GM18519 (cell line): ENCODE results near the gene HOXB5.

Experiments
- ATAC-seq: cut with Tn5 transposase; IDR thresholded peaks from one replicate; pipeline ENCODE4 v1.9.1; 2021; ENCODE audit warnings: mild to moderate bottlenecking, moderate library complexity; ENCODE audit not compliant: unreplicated experiment, low FRiP score

HOXB5 gene

GRCh38 chr17:48630009-48630924 lies 36.7 kb upstream of the HOXB5 start:
- no peak for ATAC-seq

DNA sequence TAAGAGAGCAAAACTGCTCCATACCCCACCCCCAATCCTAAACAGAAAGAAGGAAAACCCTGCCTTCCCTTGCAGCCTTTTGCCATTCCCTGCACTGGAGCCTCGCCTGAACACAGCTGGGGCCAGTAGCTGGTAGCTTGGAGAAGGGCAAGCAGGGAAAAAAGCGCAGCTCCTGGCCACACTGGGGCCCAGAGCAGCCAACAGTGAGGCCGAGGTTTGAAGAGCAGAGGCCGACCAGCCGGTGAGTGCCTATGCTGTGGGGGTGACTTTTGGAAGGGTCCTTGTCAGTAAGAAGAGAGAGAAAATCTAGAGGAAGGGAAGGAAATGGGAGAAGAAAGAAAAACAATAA lies 35.8 kb upstream of the HOXB5 start:
- ATAC-seq: no peak

DNA sequence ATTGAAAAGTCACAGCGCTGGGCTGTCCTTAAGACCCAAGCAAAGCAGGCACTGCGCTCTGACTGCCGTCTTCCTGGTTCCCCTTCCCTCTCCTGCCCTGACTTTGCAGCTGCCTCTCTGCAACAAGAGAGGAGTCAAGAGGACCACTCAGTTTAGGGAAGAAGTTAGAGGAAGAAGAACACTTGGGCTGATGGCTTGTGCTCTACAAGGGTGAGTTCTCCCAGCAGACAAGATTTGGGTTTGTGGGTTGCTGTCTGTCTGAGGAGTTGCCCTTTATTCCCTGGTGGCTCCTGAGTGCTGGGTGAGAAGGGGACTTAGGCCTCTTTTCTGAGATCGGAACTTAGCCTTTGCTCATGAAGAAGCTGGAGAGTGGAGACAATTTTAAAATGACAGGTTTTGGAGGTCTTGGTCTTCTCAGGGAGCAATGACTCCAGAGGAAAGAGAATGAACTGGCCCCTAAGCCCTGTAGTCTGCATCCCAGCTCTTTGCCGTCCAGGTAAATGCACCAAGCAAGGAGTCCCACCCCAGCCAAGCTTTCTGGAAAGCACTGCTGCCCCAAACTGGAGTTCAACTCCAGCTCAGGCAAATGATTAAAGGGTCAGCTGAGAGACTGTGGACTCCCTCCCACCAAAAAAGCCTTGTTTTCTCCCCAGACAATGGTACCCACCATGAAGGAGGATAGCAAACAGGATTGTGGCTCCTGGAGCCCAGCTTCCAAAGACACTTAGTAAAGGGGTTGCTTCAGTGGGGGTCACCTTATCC lies 35.3 kb upstream of the HOXB5 start:
- ATAC-seq: no peak

- ATAC-seq: no peak
Measured at GRCh38 chr17:48627623-48628521, 34.3 kb upstream of the HOXB5 start.

- no peak for ATAC-seq
Measured at GRCh38 chr17:48627118-48627597, 33.6 kb upstream of the HOXB5 start.

GRCh38 chr17:48626245-48627117 lies 32.9 kb upstream of the HOXB5 start, which contains the start of gene HOXB9:
TSS of gene HOXB9 (minus strand) at chr17:48626358. CDS start at chr17:48626269, 89 bp downstream.
- no peak for ATAC-seq

GRCh38 chr17:48625495-48626244 lies 32.1 kb upstream of the HOXB5 start:
- ATAC-seq: no peak

- no peak for ATAC-seq
Measured at GRCh38 chr17:48624544-48625494, 31.2 kb upstream of the HOXB5 start.

GRCh38 chr17:48624118-48624517 lies 30.5 kb upstream of the HOXB5 start:
- ATAC-seq: no peak

- ATAC-seq: no peak
Measured at GRCh38 chr17:48623583-48623982, 30.0 kb upstream of the HOXB5 start.

DNA sequence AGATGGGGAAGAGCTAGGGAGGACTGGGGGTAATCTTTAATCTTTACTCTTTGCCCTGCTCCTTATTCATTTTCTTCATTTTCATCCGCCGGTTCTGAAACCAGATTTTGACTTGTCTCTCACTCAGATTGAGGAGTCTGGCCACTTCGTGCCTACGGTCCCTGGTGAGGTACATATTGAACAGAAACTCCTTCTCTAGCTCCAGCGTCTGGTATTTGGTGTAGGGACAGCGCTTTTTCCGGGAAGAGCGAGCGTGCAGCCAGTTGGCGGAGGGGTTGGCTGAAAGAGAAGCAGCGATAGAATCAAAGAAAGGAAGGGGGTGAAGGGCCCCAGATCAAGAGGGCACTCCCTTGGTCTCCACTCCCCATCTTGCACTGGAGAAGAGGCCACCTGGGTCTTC lies 29.3 kb upstream of the HOXB5 start:
- no peak for ATAC-seq

- ATAC-seq: no peak
Measured at GRCh38 chr17:48621410-48622392, 28.1 kb upstream of the HOXB5 start.

- ATAC-seq: no peak
Measured at GRCh38 chr17:48620461-48621139, 27.0 kb upstream of the HOXB5 start.

DNA sequence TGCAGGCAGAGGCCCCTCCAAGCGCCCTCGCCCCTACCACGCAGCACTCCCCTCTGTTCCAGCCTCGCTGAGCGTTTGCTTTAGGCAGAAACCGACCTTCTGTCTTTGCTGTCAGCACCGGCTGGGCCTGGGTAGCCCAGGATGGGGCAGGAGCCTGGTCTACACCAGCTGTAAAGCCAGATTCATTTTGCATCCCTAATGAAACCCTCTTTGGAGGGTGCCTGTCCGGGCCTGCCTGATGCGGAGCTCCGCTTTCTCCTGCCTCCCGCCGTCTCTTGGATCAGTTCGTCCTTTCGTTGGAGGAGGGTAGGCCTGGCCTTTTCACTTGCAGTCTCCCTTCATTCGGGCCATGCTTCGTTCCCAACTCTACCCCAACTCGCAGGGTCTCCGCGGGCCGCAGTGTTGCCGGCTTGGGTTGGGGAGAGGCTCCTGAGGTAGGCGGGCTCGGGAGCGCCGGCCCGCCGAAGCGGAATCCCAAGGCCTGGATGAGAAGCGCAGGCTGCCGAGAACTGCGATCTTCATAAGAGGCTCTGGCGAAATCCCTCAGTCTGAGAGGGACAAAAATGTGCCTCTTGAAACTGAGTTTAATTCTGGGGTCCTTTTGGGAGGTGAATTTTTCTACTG lies 26.4 kb upstream of the HOXB5 start:
- no peak for ATAC-seq

- ATAC-seq: no peak
Measured at GRCh38 chr17:48618256-48618896, 24.8 kb upstream of the HOXB5 start.
